ENCODE results near the gene PPM1L.

The PPM1L gene

GRCh38 chr3:160841455-160841854 lies 85.4 kb downstream of the PPM1L start:
- no peak for DNase-seq (ENCODE audit: extremely low read depth in 1 of 2, low read depth in 1 of 2)

DNA sequence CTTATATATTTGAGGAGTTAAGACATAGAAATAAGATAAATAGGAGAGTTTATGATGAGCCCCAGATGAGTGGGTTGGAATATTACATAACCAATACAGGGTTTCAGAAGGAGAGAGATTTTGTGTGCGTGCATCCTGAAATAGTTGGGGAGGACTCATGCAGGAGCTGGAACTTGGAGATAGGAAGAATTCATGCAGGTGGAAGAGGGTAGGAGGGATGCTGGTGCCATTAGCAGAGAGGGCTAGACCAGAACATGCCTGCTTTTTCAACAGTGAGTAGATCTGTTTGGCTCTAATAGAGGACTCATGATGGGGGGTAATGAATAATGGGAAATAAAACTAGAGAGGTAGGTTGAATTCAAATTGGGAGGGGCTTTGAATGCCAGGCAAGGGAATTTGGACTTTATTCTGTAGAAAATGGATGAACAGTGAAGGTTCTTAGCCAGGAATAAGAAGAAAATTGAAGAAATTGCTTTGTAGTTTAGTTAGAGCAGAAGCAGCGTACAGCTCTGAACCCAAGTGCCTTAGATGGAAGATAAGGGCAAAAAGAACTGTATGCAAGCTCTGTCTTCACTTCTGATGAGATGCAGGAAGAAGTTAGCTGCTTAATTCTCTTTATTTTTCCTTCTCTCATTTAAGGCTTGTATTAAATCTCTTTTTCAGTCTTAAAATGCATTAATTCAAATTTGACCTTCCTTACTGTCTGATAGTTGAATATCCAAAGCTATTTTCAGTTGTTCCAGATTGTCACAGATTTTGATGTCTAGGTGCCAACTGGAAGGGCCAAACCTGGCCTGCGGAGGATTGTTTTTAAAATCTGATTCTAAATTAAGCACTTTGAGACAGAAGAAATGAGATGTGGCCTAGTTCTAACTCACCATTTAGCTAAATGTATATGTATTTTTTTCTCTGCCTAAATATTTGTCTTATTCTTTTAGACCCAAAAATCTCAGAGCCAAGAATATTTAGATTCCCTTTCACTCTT lies 86.3 kb downstream of the PPM1L start:
- no peak for DNase-seq (ENCODE audit: extremely low read depth in 1 of 2, low read depth in 1 of 2)

DNA sequence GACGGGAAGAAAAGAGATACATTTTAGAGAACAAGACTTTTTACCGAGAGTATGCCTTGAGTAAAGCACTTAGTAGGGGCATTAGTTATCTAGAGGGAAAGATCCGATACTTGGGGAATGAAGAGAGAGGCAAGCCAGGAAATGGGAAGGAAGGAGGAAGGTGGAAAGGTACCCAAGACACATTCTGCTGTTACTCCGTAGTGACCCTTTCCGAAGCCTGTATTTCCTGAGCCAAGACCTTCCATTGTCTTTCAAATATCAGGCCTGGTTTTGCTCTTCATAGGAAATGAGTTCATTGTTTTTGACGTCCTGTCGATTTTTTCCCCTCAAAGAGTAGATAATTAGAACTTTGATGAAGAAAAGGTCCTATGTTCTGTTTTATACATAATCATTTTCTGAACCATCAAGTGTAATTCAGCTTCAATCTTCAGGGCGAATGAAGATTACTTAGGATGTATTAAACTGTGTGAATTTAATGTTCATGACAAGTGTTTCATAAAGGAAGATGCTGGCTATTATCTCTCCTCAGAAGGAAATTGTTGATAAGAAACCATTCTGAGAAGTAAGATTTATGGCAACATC lies 95.7 kb downstream of the PPM1L start:
- DNase-seq (ENCODE audit: extremely low read depth in 1 of 2, low read depth in 1 of 2), result no peak

DNA sequence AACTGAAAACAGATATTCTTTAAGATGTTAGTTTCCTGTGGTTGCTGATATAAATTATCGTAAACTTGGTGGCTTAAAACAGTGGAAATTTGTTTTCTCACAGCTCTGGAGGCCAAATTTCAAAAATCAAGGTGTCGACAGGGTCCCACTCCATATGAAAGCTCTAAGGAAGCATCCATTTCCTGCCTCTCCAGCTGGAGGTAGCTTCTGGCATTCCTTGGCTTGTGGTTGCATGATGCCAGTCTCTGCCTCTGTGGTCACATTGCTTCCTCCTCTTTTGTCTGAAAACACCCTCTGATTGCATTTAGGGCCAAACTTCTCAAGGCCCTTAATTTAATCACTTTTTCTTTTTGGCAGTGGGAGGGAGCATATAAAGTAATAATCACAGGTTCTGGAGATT lies 96.8 kb downstream of the PPM1L start:
- no peak for DNase-seq (ENCODE audit: extremely low read depth in 1 of 2, low read depth in 1 of 2)

DNA sequence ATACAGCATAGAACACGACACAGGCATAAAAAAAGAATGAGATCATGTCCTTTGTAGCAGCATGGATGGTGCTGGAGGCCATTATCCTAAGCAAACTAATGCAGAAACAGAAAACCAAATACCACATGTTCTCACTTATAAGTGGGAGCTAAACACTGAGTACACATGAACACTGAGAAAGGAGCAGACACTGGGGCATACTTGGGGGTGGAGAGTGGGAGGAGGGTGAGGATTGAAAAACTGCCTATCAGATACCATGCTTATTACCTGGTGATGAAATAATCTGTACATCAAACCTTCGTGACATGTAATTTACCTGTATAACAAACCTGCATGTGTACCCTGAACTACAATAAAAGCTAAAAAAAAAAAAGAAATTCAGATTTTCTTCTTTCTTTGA lies 100.4 kb downstream of the PPM1L start:
- DNase-seq (ENCODE audit: extremely low read depth in 1 of 2, low read depth in 1 of 2), result no peak

GRCh38 chr3:160857476-160858119 lies 101.6 kb downstream of the PPM1L start:
- no peak for DNase-seq (ENCODE audit: extremely low read depth in 1 of 2, low read depth in 1 of 2)

DNA sequence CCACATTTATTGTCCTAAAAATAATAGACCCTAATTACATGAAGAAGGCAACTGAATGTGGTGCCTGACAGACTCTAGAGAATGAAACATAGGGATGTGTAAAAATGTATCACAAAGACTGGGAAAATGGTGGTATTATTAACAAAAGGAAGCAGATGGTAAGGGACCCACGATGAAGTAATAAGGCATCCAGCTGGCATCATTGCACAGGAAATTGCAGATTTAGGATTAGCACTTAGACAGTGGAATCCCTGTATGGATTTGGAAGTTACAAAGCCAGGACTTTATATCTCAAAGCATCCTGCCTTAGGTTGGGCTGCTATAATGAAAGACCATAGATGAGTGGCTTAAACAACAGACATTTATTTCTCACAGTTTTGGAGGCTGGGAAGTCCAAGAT lies 104.3 kb downstream of the PPM1L start:
- no peak for DNase-seq (ENCODE audit: extremely low read depth in 1 of 2, low read depth in 1 of 2)

GRCh38 chr3:160869825-160870224 lies 113.8 kb downstream of the PPM1L start:
- DNase-seq (ENCODE audit: extremely low read depth in 1 of 2, low read depth in 1 of 2), result no peak

- DNase-seq (ENCODE audit: extremely low read depth in 1 of 2, low read depth in 1 of 2), result no peak
Measured at GRCh38 chr3:160870327-160870726, 114.3 kb downstream of the PPM1L start.

- no peak for DNase-seq (ENCODE audit: extremely low read depth in 1 of 2, low read depth in 1 of 2)
Measured at GRCh38 chr3:160874736-160875135, 118.7 kb downstream of the PPM1L start.

GRCh38 chr3:160876643-160877042 lies 120.6 kb downstream of the PPM1L start:
- DNase-seq (ENCODE audit: extremely low read depth in 1 of 2, low read depth in 1 of 2), result no peak

DNA sequence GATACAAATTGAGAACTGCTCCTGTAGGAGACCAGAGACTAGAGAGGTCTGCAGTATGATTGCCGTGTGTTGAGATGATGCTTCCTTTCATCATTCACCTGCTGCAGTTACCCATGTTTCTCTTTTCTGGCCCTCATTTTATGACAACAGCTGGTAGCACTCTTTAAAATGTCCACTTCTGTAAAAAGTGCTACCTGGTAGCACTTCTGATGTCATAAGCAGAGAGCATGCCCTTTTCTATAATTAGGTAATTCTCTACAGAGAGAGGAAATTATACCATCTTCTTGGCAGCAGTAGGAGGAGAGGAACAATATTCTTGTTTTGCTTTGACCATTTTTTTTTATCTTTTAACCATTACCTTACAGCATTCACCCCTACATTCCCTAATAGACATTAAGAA lies 123.8 kb downstream of the PPM1L start:
- DNase-seq (ENCODE audit: extremely low read depth in 1 of 2, low read depth in 1 of 2), result no peak

GRCh38 chr3:160883373-160883772 lies 127.3 kb downstream of the PPM1L start:
- no peak for DNase-seq (ENCODE audit: extremely low read depth in 1 of 2, low read depth in 1 of 2)

GRCh38 chr3:160885791-160886286 lies 129.8 kb downstream of the PPM1L start:
- no peak for DNase-seq (ENCODE audit: extremely low read depth in 1 of 2, low read depth in 1 of 2)

DNA sequence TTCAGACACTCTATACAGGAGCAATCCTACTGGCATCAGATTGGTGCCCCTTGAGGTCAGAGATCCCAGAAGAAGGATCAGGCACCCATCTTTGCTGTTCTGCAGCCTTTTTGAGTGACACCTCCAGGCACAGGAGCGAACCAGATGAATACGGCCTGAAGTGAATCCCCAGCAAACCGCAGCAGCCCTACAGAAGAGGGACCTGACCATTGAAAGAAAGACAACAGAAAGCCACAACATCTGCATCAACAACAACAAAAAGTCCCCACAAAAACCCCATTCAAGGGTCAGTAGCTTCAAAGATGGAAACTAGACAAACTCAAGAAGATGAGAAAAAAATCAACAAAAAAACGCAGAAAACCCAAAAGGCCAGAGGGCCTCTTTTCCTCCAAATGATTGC lies 130.4 kb downstream of the PPM1L start:
- DNase-seq (ENCODE audit: extremely low read depth in 1 of 2, low read depth in 1 of 2), result no peak

DNA sequence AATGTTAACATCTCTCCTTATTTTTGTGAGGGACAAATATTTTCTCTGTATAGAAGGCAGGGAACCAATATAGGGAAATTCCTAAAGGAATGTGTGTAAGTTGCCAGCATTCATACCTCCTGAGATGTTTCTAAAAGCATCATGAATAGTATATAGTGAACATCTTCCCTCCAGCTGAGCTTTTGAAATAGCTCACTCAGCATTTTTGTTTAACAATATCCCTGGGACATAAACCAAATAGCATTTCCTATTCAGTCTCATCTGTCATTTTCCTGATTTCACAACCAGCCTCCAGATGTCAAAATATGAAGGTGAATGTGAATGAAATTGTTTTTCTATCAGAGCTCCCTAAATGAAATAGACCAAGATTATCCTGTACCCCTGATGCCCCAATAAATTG lies 137.2 kb downstream of the PPM1L start:
- DNase-seq (ENCODE audit: extremely low read depth in 1 of 2, low read depth in 1 of 2), result no peak

DNA sequence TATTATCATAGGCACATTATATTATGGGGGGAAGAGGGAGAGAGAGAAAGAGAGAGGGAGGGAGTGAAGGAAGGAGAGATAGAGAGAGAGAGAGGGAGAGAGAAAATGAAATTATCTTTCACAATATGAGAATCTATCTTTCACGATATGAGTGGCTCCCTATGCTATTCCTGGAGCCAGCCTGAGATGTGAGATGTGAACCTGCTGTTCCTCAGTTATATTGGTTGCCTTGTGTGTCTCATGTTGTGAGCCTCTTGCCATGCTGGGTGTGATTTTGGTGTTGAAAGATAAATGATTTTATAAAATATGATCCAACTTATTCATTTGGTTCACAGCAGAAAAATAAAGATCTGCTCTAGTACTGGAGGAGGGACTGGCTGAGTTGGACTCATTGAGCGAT lies 148.7 kb downstream of the PPM1L start:
- no peak for DNase-seq (ENCODE audit: extremely low read depth in 1 of 2, low read depth in 1 of 2)

DNA sequence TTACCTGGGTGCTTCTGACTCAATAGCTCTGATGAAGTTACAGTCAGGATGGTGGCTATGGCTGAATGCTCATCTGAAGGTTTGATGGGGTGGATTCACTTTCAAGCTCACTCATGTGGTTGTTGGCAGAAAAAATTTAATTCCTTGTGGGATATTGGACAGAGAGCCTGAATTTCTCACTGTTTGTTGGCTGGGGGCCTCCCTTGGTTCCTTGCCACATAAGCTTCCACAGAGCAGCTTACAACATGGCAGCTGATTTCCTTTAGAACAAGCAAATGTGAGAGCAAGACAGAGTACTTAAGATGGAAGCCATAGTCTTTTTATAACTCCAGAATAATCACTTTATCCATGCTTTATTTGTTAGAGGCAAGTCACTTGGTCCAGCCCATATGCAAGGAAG lies 150.6 kb downstream of the PPM1L start:
- no peak for DNase-seq (ENCODE audit: extremely low read depth in 1 of 2, low read depth in 1 of 2)

- DNase-seq (ENCODE audit: extremely low read depth in 1 of 2, low read depth in 1 of 2), result no peak
Measured at GRCh38 chr3:160909917-160910316, 153.9 kb downstream of the PPM1L start.

DNA sequence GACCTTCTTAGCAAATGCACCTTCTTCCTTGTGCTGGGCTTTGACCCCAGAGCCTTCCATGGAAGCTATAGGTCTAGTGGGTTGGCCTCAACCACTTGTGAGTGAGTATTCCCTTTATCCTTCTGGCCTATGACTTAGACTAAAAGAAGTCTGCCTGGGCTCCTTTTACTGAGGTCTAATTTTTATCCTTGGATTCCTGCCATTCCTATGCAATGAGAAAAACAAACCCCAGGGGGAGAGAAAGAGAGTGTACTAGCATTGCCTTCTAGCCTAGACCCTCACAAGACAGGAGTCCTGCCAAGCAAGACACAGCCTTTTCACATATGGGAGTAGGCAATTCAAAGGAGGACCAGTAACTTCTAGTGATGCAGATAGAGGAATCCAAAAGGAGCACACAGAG lies 155.4 kb downstream of the PPM1L start:
- DNase-seq (ENCODE audit: extremely low read depth in 1 of 2, low read depth in 1 of 2), result no peak

- no peak for DNase-seq (ENCODE audit: extremely low read depth in 1 of 2, low read depth in 1 of 2)
Measured at GRCh38 chr3:160916472-160916871, 160.4 kb downstream of the PPM1L start.

GRCh38 chr3:160919942-160920341 lies 163.9 kb downstream of the PPM1L start:
- no peak for DNase-seq (ENCODE audit: extremely low read depth in 1 of 2, low read depth in 1 of 2)

Measured in activated CD8-positive, alpha-beta memory T cell treated with anti-CD3 and anti-CD28 coated beads for 1 hour (primary cell).